Upper lobe of left lung (tissue), 6 donors: ENCODE measurements around the gene PTPRF. TPM values are rescaled to one million over a fixed set of nuclear protein-coding genes. Genes with fewer than 3 reads are reported as not detected.

Experiments
- ATAC-seq, 2 donors: fragments of 200-7000 bp; cut with Tn5 transposase; one replicate each; pipeline ENCODE4 v1.9.1; 2022; ENCODE audit warnings: mild to moderate bottlenecking in 2 of 2, moderate library complexity in 2 of 2; ENCODE audit not compliant: low FRiP score in 2 of 2
- DNase-seq, 2 donors: peaks; one replicate each; pipeline ENCODE4 v3.0.0-alpha.2; 2019 to 2020
- H3K27ac ChIP-seq, 4 donors: fragments of 200-600 bp; sonication (generic); one replicate each; pipeline ENCODE4 v1.5.1; 2016 to 2019
- H3K27me3 ChIP-seq, 4 donors: fragments of 200-600 bp; sonication (generic); one replicate each; pipeline ENCODE4 v1.5.1; 2017 to 2019
- H3K36me3 ChIP-seq, 4 donors: fragments of 200-600 bp; sonication (generic); one replicate each; pipeline ENCODE4 v1.5.1; 2016 to 2019
- H3K4me1 ChIP-seq, 4 donors: fragments of 200-600 bp; sonication (generic); one replicate each; pipeline ENCODE4 v1.5.1; 2018 to 2019
- H3K4me3 ChIP-seq, 4 donors: fragments of 200-600 bp; sonication (generic); one replicate each; pipeline ENCODE4 v1.5.1; 2017 to 2019; ENCODE audit warnings: mild to moderate bottlenecking in 2 of 4, moderate library complexity in 1 of 4
- H3K9me3 ChIP-seq, 4 donors: fragments of 200-600 bp; sonication (generic); one replicate each; pipeline ENCODE4 v1.5.1; 2018 to 2019
- CTCF ChIP-seq, 6 experiments: fragments of 450-650 bp in 4 of 6; fragments of 200-600 bp in 2 of 6; sonication (generic) in 2 of 6; IDR thresholded peaks; one replicate each; pipeline ENCODE4 v1.5.1; 2016 to 2019; ENCODE audit warnings: antibody characterized with exemption in 6 of 6
- EP300 ChIP-seq, 4 donors: sonication (generic); formaldehyde crosslinking; IDR thresholded peaks; one replicate each; pipeline ENCODE4 v1.5.1; 2017; ENCODE audit warnings: antibody characterized with exemption in 4 of 4, control low read depth in 2 of 4
- POLR2A ChIP-seq, 4 donors: fragments of 450-650 bp; IDR thresholded peaks; one replicate each; pipeline ENCODE4 v1.5.1; 2016 to 2017; ENCODE audit warnings: antibody characterized with exemption in 4 of 4, mild to moderate bottlenecking in 2 of 4
- POLR2AphosphoS5 ChIP-seq, 2 donors: sonication (generic); formaldehyde crosslinking; IDR thresholded peaks; one replicate each; pipeline ENCODE4 v1.5.1; 2017; ENCODE audit warnings: antibody characterized with exemption in 2 of 2
- WGBS, 2 donors: methylation state at CpG; one replicate each; pipeline ENCODE4 v1.1.5; 2017 to 2018; 5-methylcytosine and 5-hydroxymethylcytosine counted together
- total RNA-seq, 6 donors: library from RNA; depleted of rRNA in 4 of 6; stranded (reverse); fragments of >200 nt in 4 of 6; gene quantifications; one replicate each; pipeline versions ENCODE4 v1.1.0 to v1.2.1, GENCODE V29; 2016 to 2021
- donor health status: DM: no; HTN: no; CAD: no; lungs with moderate emphysema.
- donor health status: DM: no; HTN: yes; CAD: no; lungs with severe emphysema.

Gene PTPRF
- total RNA-seq, 6 donors from 2014 or later, result 133 to 201 (median 171) TPM

GRCh38 chr1:43668956-43669355 lies 138.3 kb downstream of the PTPRF start:
- H3K4me1 ChIP-seq, result no peaks in the 10 kb centered on the region
- H3K36me3 ChIP-seq, result peaks cover 73 to 100% (median 98%) of the 10 kb centered on the region in 4 donors
- no peak overlapping the region for H3K27ac ChIP-seq
- H3K4me3 ChIP-seq, result no peak overlapping the region
- ATAC-seq (peak in 1 of 2 donors; percentile 8), DNase-seq (peak in 1 of 2 donors; percentile 31)
- no peak for TF ChIP-seq POLR2AphosphoS5 (IDR thresholded peaks at IDR 0.05)
- no peak for TF ChIP-seq POLR2A (IDR thresholded peaks at IDR 0.05)
- no peak for TF ChIP-seq CTCF (IDR thresholded peaks at IDR 0.05)
- TF ChIP-seq EP300 (IDR thresholded peaks at IDR 0.05), result no peak
- H3K9me3 ChIP-seq, result no peaks in the 10 kb centered on the region
- whole genome bisulfite sequencing, 2 donors, result 88 to 89% methylated on average over 6 to 7 of the region's 7 CpGs
- H3K27me3 ChIP-seq, result no peaks in the 10 kb centered on the region

GRCh38 chr1:43669878-43670277 lies 139.2 kb downstream of the PTPRF start:
- DNase-seq, result no peak
- no peaks in the 10 kb centered on the region for H3K27me3 ChIP-seq
- no peak for ATAC-seq
- H3K4me1 ChIP-seq, result no peaks in the 10 kb centered on the region
- H3K27ac ChIP-seq, result no peak overlapping the region
- TF ChIP-seq POLR2AphosphoS5 (IDR thresholded peaks at IDR 0.05) (no peak), POLR2A (IDR thresholded peaks at IDR 0.05) (no peak), EP300 (IDR thresholded peaks at IDR 0.05) (no peak)
- 98 to 100% methylated on average over 5 of the region's 5 CpGs for WGBS, 2 donors
- H3K9me3 ChIP-seq, result no peaks in the 10 kb centered on the region
- H3K36me3 ChIP-seq, result peaks cover 68 to 100% (median 99%) of the 10 kb centered on the region in 4 donors
- H3K4me3 ChIP-seq, result no peak overlapping the region

- H3K4me3 ChIP-seq, result no peak overlapping the region
- TF ChIP-seq POLR2A (IDR thresholded peaks at IDR 0.05) (no peak), EP300 (IDR thresholded peaks at IDR 0.05) (no peak), POLR2AphosphoS5 (IDR thresholded peaks at IDR 0.05) (no peak), CTCF (IDR thresholded peaks at IDR 0.05) (no peak)
- no peaks in the 10 kb centered on the region for H3K27me3 ChIP-seq
- H3K27ac ChIP-seq, result no peak overlapping the region
- DNase-seq (no peak), ATAC-seq (no peak)
- no peaks in the 10 kb centered on the region for H3K9me3 ChIP-seq
- 100% methylated on average over 2 of the region's 2 CpGs for WGBS, 2 donors
- H3K4me1 ChIP-seq, result no peaks in the 10 kb centered on the region
- peaks cover 61 to 100% (median 98%) of the 10 kb centered on the region in 4 donors for H3K36me3 ChIP-seq
Measured at GRCh38 chr1:43671193-43671592, 140.5 kb downstream of the PTPRF start.

- ATAC-seq (peak; percentile 44 to 63), DNase-seq (no peak)
- WGBS, 2 donors, result 88 to 94% methylated on average over 10 of the region's 10 CpGs
- Histone ChIP-seq H3K27me3 (no peaks in the 10 kb centered on the region), H3K4me1 (no peaks in the 10 kb centered on the region), H3K36me3 (peaks cover 58 to 99% (median 94%) of the 10 kb centered on the region in 4 donors), H3K9me3 (no peaks in the 10 kb centered on the region), H3K4me3 (no peak overlapping the region), H3K27ac (no peak overlapping the region)
- TF ChIP-seq CTCF (IDR thresholded peaks at IDR 0.05), result no peak
- no peak for TF ChIP-seq POLR2A (IDR thresholded peaks at IDR 0.05)
- no peak for TF ChIP-seq EP300 (IDR thresholded peaks at IDR 0.05)
- TF ChIP-seq POLR2AphosphoS5 (IDR thresholded peaks at IDR 0.05), result no peak
Measured at GRCh38 chr1:43671626-43672330, 141.1 kb downstream of the PTPRF start.

GRCh38 chr1:43673261-43673660 lies 142.6 kb downstream of the PTPRF start:
- Histone ChIP-seq H3K9me3 (no peaks in the 10 kb centered on the region), H3K4me1 (no peaks in the 10 kb centered on the region), H3K27ac (no peak overlapping the region), H3K27me3 (no peaks in the 10 kb centered on the region), H3K36me3 (peaks cover 44 to 88% (median 80%) of the 10 kb centered on the region in 4 donors), H3K4me3 (no peak overlapping the region)
- DNase-seq (no peak), ATAC-seq (no peak)
- WGBS, 2 donors, result 92 to 96% methylated on average over 6 to 7 of the region's 7 CpGs
- no peak for TF ChIP-seq CTCF (IDR thresholded peaks at IDR 0.05)
- no peak for TF ChIP-seq EP300 (IDR thresholded peaks at IDR 0.05)
- no peak for TF ChIP-seq POLR2AphosphoS5 (IDR thresholded peaks at IDR 0.05)
- TF ChIP-seq POLR2A (IDR thresholded peaks at IDR 0.05), result no peak

Other genes with a start within 250 kb of the PTPRF start
- 10 to 100 TPM; 12.5 to 38.3 (median 27.1) TPM for gene C1orf210, start 245.3 kb upstream of the PTPRF start, total RNA-seq
- 100 to 1,000 TPM in 1 of 6 donors, 10 to 100 TPM in 5; 23.9 to 170 (median 51.4) TPM for gene TIE1, start 229.9 kb upstream of the PTPRF start, total RNA-seq
- gene MPL, start 193.1 kb upstream of the PTPRF start, total RNA-seq, result 1 to 10 TPM in 1 of 6 donors, under 1 TPM in 5; 0.24 to 6.3 (median 0.74) TPM
- 1 to 10 TPM in 5 of 6 donors, not detected in 1; 2.1 to 8.4 (median 2.9) TPM for gene CDC20, start 171.9 kb upstream of the PTPRF start, total RNA-seq
- 100 to 1,000 TPM in 1 of 6 donors, 10 to 100 TPM in 5; 32.5 to 118 (median 72.0) TPM for gene ELOVL1, start 162.9 kb upstream of the PTPRF start, total RNA-seq
- 10 to 100 TPM; 13.8 to 59.7 (median 38.4) TPM for gene MED8, start 141.1 kb upstream of the PTPRF start, total RNA-seq
- gene SZT2, start 141.0 kb upstream of the PTPRF start, total RNA-seq, result 100 to 1,000 TPM in 1 of 6 donors, 10 to 100 TPM in 5; 33.3 to 184 (median 57.0) TPM
- 100 to 1,000 TPM in 2 of 6 donors, 10 to 100 TPM in 4; 63.3 to 259 (median 68.8) TPM for gene HYI, start 77.0 kb upstream of the PTPRF start, total RNA-seq
- 10 to 100 TPM; 30.1 to 63.4 (median 45.3) TPM for gene KDM4A, start 119.3 kb downstream of the PTPRF start, total RNA-seq
- 10 to 100 TPM; 14.4 to 46.1 (median 19.2) TPM for gene ST3GAL3, start 176.7 kb downstream of the PTPRF start, total RNA-seq